ENCODE results near the gene ADAMTSL2. TPM values are rescaled to one million over a fixed set of nuclear protein-coding genes. Genes with fewer than 3 reads are reported as not detected.

The ADAMTSL2 gene
- 10 to 100 TPM in 1 of 4 donors, 1 to 10 TPM in 3; 1.7 to 38.7 (median 2.5) TPM for polyA plus RNA-seq (ENCODE audit: insufficient read length in 4 of 4)

DNA sequence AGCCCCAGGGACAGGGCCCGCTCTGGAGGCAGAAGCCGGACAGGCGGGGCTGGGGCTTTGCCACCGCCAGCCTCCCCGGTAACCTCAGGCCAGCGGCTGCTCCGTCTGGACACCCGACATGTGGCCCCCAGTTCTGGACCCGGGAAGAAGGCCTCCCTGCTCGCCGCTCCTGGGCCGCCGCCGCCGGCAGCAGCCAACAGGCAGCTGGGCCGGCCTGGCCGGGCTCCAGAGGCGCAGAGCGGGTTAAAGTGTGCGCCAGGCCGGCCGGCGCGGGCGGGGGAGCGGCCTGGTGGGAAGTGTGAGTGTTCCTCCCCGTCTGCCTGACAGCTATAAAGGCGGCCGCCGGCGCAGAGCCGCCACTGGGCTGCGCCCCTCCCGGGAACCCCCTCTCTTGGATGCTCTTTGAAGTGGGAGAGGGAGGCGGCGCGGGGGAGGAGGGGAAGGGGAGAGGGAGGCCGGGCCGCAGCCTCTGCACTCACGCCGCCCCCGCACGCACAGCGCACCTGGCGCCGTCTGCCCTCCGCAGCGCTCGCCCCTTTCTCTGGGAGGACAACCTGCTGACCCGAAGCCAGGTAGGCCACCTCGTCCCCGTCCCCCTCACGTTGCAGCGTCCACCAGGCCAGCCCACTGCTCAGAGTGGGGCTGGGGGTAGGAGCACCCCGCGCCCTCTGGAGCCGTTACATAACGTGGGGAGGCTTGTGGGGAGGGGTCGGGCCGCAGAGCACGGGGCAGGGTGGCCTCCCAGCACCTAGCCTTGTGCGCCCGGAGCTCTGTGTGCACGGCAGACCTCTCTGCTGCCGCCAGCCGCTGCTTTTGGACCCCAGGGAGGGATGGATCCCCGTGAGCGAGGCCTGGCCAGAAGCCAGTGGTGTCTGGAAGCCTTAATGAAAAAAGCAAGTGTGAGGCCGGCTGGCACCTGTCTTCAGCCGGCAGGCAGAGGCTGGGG is at the start of gene ADAMTSL2:
TSS of gene ADAMTSL2 (plus strand) at position 359 of the 946 bp plus-strand sequence. CDS start 2,009 bp downstream, outside the sequence.
- peak; percentile 57 to 73 (median 64) for DNase-seq (ENCODE audit: low read depth in 4 of 4, low spot score in 3 of 4)

DNA sequence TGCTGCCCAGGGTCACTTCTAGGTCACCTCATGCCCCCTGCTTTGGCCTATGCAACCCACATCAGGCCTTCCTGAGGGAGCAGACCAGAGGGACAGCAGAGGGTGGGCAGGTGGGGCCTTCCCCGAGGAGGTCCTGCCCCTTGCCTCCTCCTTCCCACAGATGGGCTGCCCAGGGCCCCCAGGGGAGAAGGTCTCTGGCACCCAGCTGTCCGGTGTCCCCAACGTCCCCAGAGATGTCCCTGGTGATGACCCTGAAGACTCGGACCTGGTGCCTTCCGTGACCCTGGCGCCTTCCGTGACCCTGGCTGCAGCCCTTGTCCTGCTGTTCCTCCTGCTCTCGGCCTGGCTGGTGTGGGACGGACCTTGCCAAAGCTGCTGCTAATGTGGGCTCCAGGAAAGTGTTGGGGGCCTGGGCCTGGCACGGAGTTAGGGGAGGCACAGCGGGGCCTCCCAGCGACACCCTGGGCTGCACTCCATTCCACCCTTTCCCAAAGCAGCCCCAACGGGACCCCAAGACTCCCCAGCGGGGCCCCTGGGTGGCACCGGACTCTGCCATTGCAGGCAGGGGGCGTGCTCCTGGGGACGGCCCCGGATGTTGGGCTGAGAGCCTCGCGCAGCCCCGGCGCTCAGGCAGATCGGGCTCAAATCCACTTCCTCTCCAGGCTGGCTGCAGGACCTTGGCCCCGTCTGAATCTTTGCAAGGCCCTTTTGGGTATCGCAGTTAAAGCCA is 48.8 kb upstream of the ADAMTSL2 start:
- DNase-seq (ENCODE audit: low read depth in 4 of 4, low spot score in 3 of 4), result no peak

DNA sequence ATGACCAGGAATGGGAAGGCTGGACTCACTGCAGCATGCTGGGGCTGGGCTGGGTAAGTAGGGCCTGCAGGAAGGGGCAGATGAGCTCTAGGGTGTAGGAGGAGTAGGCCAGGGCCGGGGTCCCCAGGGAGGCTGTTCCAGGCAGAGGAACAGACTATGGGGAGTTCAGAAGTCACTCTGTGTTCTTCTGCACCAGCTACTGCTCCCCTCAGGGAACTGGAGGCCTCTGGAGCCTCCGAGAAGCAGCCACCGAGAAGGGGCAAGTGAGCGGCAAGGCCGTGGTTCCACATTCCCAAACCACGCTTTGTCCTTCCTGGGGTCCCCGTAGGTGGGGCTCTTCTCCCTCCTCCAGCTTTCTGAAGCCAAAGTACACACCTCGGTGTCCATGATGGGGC is 47.2 kb upstream of the ADAMTSL2 start:
- DNase-seq (ENCODE audit: low read depth in 4 of 4, low spot score in 3 of 4), result no peak

DNA sequence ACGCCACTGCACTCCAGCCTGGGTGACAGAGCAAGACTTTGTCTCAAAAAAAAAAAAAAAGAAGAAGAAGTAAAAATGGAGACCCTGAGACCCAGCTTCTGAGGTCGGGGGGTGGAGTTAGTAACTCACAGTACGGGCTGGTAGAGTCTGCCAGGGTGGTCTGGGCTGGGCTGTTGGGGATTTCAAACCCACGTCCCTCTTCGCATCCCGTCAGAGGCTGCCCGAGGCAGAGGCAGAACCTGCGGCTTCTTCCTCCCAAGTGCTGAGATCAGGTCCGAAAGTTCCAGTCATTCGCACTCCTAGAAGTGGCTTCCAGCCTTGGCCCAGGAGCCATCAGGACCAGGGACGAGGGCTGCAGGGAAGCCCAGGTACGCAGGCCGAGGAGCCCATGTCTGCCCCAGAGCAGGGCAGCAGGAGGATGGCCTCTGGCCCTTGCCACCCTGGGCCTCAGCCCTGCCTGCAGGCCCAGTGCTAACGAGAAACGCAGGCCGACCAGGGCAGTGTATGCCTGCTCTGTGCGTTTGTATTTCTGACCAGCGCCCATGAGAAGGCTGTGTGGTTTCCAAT is 45.7 kb upstream of the ADAMTSL2 start:
- DNase-seq (ENCODE audit: low read depth in 4 of 4, low spot score in 3 of 4), result no peak

DNA sequence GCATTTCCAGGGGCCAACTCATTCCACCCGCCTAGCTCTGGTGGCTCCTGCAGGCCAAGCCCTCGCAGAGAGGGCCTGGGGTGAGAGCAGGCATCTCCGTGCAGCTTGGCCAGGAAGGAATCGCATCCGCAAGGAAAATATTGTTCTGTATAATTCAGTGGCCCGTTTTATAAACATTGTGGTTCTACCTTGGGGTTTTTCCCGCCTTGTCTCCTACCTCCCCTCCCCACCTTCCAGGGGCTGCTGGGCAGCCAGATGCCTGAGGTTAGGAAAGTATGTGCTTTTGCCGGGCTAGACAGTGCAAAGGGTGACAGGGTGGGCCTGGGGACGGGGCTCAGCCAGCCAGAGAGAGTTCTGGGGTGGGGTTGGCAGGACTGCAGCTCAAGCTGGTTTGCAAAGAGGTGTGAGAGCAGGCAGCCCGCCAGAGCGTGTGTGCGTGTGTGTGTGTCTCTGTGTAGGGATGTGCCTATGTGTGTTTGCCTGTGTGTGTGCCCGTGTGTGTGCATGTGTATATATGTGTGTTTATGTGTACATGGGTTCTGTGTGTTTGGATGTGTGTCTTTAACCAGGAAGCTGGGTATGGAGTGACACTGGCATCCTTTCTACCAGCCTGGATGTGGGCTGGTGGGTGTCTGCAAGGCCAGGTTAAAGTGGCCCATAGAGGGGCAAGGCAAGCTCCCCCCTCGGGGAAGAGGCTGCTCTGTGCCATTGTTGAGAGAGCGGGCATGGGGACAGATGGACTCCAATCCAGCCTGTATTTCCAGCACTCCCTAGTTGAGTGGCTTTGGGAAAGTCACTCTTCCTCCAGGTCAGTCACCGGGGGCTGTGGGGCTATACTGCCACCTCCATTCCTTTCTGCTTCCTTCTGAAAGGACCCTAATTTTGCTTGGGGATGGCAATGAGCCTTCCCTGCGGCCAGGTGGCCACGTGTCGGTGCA is 45.0 kb upstream of the ADAMTSL2 start:
- no peak for DNase-seq (ENCODE audit: low read depth in 4 of 4, low spot score in 3 of 4)

DNA sequence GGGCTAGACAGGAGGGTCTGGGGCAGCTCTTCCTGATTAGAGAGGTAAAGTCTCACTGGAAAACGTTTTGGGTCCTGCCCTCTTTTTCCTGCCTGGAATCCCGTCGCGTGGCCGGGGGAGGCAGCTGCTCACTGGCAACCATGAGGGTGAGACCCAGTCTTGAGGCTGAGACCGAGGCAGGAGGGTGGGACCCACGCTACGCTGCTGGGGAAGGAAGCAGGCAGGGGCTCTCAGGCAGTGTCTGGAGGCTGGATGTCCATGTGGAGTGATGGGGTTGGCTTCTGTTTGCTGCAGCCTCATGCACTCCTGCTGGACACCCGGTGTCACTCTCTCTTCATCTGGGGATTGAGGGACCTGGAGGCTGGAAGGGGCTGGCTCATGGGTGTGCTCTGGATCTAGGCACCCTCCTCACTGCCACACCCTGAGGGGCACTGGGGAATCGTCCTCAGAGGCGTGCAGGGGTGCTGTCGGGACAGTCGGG is 44.3 kb upstream of the ADAMTSL2 start:
- no peak for DNase-seq (ENCODE audit: low read depth in 4 of 4, low spot score in 3 of 4)

DNA sequence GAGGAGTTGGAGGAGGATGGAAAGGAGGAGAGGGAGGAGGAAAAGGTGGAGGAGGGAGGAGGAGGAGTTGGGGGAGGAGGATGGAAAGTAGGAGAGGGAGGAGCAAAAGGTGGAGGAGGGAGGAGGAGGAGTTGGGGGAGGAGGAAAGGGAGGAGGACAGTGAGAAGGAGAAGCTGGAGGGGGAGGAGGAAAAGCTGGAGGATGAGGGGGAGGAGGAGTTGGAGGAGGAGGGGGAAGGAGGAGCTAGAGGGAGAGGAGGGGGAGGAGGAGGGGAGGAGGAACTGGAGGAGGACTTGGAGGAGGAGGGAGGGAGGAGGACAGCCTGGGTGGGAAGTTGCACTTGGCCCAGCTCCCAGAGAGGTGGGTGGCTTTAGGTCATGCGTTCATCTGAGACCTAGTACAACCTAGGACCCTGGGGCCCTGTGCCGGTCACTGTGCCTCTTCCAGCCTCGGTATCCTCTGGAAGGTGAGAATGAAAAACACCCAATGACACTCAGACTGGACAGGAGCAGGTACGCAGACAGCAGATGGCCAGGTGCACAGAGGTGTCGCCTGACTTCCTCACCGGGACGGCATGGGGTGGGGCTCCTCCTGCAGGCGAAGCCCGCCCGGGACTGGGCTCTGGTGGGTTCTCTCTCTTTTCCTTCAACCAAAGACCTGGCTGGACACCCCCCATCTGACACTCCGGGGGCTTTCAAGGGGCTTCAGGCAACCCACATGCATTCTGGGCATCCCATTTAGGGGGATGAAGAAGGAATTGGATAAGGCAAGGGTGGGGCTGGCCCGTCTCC is 43.4 kb upstream of the ADAMTSL2 start:
- no peak for DNase-seq (ENCODE audit: low read depth in 4 of 4, low spot score in 3 of 4)

DNA sequence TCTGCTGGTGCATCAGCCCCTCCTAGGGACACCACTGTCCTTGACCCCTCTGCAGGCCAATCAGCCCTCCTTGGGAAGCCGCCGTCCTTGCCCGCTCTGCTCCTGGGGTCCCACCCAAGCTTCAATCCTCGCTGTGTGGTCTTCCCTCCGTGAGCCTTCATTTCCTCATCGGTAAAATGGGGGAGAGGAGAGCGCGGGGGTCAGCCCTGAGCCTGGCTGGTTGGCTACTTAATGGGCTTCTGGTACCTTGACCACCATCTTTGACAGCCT is 42.9 kb upstream of the ADAMTSL2 start:
- no peak for DNase-seq (ENCODE audit: low read depth in 4 of 4, low spot score in 3 of 4)

DNA sequence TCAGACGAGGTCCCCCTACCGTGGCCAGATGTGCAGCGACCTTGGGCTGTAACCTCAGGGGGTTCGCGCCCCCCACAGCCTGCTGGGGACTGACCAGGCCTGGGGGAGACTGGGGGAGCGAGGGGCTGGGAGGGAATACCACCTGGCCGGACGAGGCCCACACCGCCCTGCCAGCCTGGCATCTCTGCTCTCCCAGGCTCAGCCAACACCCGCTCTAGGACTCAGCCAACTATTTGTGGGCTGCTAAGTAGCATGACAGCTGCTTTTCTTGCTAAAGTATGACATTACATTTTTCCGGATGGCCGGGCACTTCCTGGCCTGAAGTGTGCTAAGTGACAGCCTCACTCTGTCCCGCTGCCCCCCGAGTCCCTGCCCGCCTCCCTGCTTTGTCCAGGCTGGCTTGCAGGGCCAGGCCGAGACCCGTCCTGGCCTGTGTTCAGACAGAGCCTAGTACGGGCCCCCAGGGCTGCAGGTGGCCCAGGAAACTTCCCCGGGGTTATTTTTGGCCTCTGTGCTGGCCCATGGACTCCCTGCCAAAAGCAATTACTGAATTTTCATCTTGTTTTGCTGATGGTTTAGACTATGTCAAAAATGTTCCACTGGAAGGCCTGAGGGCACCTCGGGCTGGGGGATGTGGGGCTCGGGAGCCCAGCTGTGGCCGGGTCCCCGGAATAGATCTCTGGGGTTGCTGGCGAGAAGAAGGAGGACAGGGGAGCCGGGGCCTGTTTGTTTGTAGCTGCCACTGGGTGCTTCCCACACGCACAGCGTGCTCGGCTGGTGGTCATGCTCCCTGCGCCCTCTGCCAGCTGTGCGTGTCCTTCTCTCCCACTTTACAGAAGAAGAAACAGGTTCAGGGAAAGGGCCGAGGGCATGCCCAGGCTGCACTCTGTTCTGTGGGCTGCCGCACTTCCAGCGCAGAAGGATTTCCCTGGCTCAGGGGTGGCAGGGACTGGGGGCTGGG is 42.2 kb upstream of the ADAMTSL2 start:
- no peak for DNase-seq (ENCODE audit: low read depth in 4 of 4, low spot score in 3 of 4)

DNA sequence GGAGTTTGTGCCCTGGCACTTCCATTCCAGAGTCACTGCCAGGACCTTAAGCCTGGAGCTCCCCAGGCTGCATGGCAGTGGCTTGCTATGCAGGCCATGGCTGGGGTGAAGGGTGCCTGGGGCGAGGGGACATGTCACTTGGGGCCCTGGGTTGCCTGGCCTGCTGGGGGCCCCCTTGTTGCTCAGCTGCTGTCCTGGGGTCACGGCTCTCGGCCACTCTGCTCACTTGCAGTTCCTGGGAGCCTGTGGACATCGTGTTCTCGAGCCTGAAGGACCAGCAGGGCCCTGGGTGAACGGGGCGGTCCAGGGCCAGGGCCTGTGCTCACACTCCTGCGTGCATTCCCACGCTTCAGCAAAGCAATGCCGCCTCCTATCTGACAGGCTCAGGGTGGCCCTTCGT is 41.1 kb upstream of the ADAMTSL2 start:
- DNase-seq (ENCODE audit: low read depth in 4 of 4, low spot score in 3 of 4), result no peak

DNA sequence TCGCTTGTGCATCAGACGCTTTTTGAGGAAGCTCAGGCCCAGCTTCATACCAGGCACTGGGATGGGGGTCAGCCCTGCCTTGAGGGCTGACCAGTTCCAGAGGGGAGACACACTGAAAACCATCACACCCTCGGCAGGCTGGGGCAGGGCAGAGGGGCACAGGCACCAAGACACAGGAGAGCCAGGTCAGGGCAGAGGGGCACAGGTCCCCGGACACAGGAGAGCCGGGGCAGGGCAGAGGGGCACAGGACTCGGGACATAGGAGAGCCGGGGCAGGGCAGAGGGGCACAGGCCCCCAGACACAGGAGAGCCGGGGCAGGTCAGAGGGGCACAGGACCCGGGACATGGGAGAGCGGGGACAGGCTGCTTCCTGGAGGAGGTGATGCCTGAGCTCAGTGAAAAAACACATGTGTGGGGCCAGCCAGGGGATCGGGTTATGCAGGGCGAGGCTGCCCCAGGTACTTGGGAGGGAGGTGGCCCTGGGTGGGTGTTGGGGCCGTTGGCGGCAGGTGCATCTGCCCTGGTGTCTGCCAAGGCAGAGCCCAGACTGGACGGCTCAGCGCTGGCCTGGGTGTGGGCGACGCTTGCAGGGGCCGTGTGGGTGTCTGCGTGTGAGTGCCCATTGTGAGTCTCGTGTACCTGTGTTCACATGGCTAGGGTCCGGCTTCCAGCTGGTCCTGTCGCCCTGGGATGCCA is 40.5 kb upstream of the ADAMTSL2 start:
- DNase-seq (ENCODE audit: low read depth in 4 of 4, low spot score in 3 of 4), result no peak

DNA sequence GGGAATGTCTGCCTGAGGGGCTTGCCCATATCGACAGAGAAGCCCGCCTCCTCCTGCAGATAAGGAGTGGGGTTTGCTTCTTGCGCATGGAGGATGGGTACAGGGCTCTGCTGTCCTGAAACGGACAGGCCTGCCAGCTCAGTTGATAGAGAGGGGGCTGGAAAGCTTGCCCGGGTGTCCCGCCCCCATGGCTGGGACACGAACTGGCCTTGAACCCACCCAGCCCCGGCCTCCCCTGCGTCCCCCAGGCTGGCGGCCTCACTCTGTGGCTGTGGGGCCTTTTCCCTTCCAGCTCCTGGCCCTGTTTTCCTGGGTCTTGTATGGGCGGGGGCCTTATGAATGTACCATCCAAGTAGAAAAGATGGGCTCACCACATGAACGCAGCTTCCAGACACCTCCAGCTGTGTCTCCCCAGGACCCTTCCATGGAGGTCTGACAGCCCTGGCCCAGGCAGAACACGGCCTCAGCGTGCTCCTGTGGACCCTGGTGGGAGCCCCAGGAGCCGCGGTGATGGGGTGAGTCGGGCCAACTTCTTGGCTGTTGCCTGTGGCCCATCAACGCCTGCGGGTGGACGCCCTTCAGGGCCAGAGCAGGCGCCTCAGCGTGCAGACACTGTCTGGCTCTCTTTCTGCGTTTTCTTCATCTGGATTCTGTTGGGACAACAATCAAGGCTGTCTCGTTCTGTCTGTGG is 39.7 kb upstream of the ADAMTSL2 start:
- DNase-seq (ENCODE audit: low read depth in 4 of 4, low spot score in 3 of 4), result no peak

DNA sequence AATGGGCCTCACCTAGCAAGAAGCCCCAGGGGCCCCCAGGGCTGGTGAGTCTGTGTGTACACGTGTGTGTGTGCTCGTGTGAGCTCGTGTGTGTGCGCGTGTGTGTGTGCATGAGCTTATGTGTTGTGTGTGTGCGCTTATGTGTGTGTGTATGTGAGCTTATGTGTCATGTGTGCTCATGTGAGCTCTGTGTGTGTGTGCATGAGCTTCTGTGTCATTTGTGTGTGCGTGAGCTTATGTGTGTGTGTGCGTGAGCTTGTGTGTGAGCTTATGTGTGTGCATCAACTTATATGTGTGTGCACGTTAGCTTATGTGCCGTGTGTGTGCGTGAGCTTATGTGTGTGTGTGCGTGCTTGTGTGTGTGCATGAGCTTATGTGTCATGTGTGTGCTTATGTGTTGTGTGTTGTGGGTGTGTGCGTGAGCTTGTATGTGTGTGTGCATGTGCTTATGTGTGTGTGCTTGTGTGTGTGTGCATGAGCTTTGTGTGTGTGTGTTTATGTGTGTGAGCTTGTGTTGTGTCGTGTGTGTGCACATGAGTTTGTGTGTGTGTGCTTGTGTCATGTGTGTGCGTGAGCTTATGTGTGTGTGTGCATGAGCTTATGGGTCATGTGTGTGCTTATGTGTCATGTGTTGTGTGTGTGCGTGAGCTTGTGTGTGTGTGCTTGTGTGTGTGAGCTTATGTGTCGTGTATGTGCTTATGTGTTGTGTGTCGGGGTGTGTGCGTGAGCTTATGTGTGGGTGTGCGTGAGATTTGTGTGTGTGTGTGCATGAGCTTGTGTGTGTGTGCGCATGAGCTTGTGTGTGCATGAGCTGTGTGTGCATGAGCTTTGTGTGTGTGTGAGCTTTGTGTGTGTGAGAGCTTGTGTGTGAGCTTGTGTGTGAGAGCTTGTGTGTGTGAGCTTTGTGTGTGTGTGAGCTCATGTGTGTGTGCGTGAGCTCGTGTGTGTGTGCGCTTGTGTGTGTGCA is 38.9 kb upstream of the ADAMTSL2 start:
- no peak for DNase-seq (ENCODE audit: low read depth in 4 of 4, low spot score in 3 of 4)

DNA sequence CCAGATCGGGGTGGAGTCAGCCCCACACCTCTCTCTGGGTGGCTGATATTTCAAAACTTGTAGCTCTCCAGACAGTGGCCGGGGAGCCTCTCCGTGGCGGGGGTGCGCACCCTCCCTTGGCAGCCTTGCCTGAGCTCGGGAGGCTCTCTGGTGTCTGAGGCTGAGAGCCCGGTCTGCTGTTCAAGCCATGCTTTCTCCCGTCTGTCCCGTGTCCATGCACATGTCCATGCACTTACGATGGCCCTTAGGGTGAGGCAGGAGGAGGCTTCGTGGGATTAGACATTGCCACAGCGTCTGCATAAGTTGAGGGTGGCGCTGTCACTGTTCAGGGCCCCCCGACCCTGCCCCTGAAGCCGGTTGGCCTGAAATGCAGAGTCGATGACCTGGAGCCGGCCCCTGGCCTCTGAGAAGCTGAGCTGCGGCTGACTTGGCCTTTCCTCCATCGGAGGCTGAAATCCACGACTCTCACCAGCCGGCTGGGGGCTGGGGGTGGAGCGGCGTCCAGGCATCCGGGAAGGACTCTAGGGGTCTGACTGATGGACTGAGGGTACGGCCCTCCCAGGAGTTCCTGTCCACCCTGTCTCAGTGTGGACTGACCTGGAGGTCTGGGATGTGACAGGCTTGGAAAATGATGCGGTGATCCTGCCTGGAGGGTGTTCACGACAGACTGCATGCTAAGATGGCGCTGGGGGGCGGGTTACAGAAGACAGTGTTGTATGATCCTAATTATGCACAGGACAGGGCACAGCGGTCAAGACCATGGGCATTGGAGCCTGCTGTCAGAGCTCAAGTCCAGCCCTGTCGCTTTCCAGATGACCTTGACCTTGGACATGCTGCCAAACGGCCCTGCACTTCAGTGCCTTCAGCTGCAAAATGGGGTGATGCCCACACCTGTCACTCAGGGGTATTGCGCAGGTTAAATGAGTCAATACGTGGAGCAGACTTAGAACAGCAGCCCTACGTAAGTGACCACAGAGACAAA is 37.4 kb upstream of the ADAMTSL2 start:
- no peak for DNase-seq (ENCODE audit: low read depth in 4 of 4, low spot score in 3 of 4)

All from left renal pelvis (tissue), 4 donors.